ENCODE data around the gene AHCYL1.

DNA sequence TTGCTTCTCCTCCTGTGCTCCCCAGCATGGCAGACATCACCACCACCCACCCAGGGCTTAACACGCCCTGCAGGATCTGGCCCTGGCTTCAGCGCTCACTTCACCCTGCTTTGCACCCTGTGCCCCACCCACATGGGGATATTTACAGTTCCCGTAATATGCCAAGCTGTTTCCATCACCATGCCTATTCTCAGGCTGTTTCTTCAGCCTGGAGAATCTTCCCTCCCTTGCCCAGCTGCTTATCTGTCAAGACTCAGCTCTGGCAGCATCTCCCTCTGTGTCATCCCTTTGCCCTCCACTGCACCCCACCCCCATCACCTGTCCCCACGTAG is 3.6 kb upstream of the AHCYL1 start:
- TF ChIP-seq, protein P1, sequence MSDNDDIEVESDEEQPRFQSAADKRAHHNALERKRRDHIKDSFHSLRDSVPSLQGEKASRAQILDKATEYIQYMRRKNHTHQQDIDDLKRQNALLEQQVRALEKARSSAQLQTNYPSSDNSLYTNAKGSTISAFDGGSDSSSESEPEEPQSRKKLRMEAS (IDR thresholded peaks at IDR 0.05), result no peak
- TF ChIP-seq, protein P2, sequence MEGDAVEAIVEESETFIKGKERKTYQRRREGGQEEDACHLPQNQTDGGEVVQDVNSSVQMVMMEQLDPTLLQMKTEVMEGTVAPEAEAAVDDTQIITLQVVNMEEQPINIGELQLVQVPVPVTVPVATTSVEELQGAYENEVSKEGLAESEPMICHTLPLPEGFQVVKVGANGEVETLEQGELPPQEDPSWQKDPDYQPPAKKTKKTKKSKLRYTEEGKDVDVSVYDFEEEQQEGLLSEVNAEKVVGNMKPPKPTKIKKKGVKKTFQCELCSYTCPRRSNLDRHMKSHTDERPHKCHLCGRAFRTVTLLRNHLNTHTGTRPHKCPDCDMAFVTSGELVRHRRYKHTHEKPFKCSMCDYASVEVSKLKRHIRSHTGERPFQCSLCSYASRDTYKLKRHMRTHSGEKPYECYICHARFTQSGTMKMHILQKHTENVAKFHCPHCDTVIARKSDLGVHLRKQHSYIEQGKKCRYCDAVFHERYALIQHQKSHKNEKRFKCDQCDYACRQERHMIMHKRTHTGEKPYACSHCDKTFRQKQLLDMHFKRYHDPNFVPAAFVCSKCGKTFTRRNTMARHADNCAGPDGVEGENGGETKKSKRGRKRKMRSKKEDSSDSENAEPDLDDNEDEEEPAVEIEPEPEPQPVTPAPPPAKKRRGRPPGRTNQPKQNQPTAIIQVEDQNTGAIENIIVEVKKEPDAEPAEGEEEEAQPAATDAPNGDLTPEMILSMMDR (IDR thresholded peaks at IDR 0.05; ENCODE audit: low read depth, low read length, missing input control), result no peak
- TF ChIP-seq, protein P3, sequence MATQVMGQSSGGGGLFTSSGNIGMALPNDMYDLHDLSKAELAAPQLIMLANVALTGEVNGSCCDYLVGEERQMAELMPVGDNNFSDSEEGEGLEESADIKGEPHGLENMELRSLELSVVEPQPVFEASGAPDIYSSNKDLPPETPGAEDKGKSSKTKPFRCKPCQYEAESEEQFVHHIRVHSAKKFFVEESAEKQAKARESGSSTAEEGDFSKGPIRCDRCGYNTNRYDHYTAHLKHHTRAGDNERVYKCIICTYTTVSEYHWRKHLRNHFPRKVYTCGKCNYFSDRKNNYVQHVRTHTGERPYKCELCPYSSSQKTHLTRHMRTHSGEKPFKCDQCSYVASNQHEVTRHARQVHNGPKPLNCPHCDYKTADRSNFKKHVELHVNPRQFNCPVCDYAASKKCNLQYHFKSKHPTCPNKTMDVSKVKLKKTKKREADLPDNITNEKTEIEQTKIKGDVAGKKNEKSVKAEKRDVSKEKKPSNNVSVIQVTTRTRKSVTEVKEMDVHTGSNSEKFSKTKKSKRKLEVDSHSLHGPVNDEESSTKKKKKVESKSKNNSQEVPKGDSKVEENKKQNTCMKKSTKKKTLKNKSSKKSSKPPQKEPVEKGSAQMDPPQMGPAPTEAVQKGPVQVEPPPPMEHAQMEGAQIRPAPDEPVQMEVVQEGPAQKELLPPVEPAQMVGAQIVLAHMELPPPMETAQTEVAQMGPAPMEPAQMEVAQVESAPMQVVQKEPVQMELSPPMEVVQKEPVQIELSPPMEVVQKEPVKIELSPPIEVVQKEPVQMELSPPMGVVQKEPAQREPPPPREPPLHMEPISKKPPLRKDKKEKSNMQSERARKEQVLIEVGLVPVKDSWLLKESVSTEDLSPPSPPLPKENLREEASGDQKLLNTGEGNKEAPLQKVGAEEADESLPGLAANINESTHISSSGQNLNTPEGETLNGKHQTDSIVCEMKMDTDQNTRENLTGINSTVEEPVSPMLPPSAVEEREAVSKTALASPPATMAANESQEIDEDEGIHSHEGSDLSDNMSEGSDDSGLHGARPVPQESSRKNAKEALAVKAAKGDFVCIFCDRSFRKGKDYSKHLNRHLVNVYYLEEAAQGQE (IDR thresholded peaks at IDR 0.05), result no peak
- TF ChIP-seq YY1 (IDR thresholded peaks at IDR 0.05) (no peak), GABPA (IDR thresholded peaks at IDR 0.05 in 1 of 2, conservative IDR thresholded peaks at IDR 0.05 in 1 of 2) (no peak), TAF1 (conservative IDR thresholded peaks at IDR 0.05) (no peak), HNF4G (IDR thresholded peaks at IDR 0.05) (no peak), RAD21 (IDR thresholded peaks at IDR 0.05) (no peak)
- TF ChIP-seq, protein P4, sequence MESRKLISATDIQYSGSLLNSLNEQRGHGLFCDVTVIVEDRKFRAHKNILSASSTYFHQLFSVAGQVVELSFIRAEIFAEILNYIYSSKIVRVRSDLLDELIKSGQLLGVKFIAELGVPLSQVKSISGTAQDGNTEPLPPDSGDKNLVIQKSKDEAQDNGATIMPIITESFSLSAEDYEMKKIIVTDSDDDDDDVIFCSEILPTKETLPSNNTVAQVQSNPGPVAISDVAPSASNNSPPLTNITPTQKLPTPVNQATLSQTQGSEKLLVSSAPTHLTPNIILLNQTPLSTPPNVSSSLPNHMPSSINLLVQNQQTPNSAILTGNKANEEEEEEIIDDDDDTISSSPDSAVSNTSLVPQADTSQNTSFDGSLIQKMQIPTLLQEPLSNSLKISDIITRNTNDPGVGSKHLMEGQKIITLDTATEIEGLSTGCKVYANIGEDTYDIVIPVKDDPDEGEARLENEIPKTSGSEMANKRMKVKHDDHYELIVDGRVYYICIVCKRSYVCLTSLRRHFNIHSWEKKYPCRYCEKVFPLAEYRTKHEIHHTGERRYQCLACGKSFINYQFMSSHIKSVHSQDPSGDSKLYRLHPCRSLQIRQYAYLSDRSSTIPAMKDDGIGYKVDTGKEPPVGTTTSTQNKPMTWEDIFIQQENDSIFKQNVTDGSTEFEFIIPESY (IDR thresholded peaks at IDR 0.05), result no peak
